CD4-positive, alpha-beta T cell treated with Interleukin-4 for 4 hours (primary cell): ENCODE measurements around the gene GID4.
A peak's percentile ranks its signal among the peaks of the same experiment; 100 is the strongest.
"Not testable (repeated sequence)": the region's sequence is repeated elsewhere in the genome, so short reads cannot be mapped to it uniquely, and the experiment has no call there.

Source experiments
- DNase-seq: peaks from one replicate; pipeline ENCODE4 v3.0.0-alpha.2; 2020

GID4 gene

GRCh38 chr17:18038861-18039534 lies at the start of gene GID4, which contains the start of gene ATPAF2:
Gene GID4 (plus strand): TSS chr17:18039408. CDS start chr17:18039465, 57 bp downstream.
Gene ATPAF2 (minus strand): TSS chr17:18039168. CDS start chr17:18039013, 155 bp downstream.
- DNase-seq = peak; percentile 99

GRCh38 chr17:17989618-17990017 lies 49.6 kb upstream of the GID4 start:
- no peak for DNase-seq

- DNase-seq = no peak
Observed at GRCh38 chr17:17990282-17990681, 48.9 kb upstream of the GID4 start.

- no peak for DNase-seq
Observed at GRCh38 chr17:17993366-17993765, 45.8 kb upstream of the GID4 start.

- DNase-seq = no peak
Observed at GRCh38 chr17:17993852-17994251, 45.4 kb upstream of the GID4 start.

GRCh38 chr17:17994271-17995069 lies 44.7 kb upstream of the GID4 start:
- DNase-seq = no peak

- not testable (repeated sequence) for DNase-seq
Observed at GRCh38 chr17:17995887-17996286, 43.3 kb upstream of the GID4 start.

GRCh38 chr17:17998934-17999333 lies 40.3 kb upstream of the GID4 start:
- no peak for DNase-seq

- DNase-seq = no peak
Observed at GRCh38 chr17:17999364-18000029, 39.7 kb upstream of the GID4 start.

GRCh38 chr17:18000030-18000408 lies 39.2 kb upstream of the GID4 start:
- no peak for DNase-seq

GRCh38 chr17:18002171-18002570 lies 37.0 kb upstream of the GID4 start:
- DNase-seq = no peak

GRCh38 chr17:18004345-18004744 lies 34.9 kb upstream of the GID4 start:
- DNase-seq = no peak

GRCh38 chr17:18004884-18005305 lies 34.3 kb upstream of the GID4 start:
- DNase-seq = no peak

- DNase-seq = no peak
Observed at GRCh38 chr17:18005496-18005895, 33.7 kb upstream of the GID4 start.

- no peak for DNase-seq
Observed at GRCh38 chr17:18006495-18007239, 32.5 kb upstream of the GID4 start.

GRCh38 chr17:18008496-18009268 lies 30.5 kb upstream of the GID4 start:
- DNase-seq = no peak

GRCh38 chr17:18009609-18010420 lies 29.4 kb upstream of the GID4 start:
- DNase-seq = no peak

GRCh38 chr17:18011286-18011685 lies 27.9 kb upstream of the GID4 start:
- DNase-seq = no peak

- no peak for DNase-seq
Observed at GRCh38 chr17:18014006-18014405, 25.2 kb upstream of the GID4 start.

GRCh38 chr17:18015593-18015992 lies 23.6 kb upstream of the GID4 start:
- DNase-seq = no peak

GRCh38 chr17:18016426-18016825 lies 22.8 kb upstream of the GID4 start:
- no peak for DNase-seq
